C4-2B (cell line): Measurements from ENCODE around the gene MBNL1.

Experiments used
- CTCF ChIP-seq: fragments of 450-650 bp; conservative IDR thresholded peaks from 2 replicates; pipeline ENCODE4 v1.5.1; 2017; ENCODE audit warnings: mild to moderate bottlenecking
- ZFX ChIP-seq: fragments of 450-650 bp; IDR thresholded peaks from 2 replicates; pipeline ENCODE4 v1.6.1; 2017

- TF ChIP-seq CTCF (peak; percentile 88), ZFX (no peak)
Observed at GRCh38 chr3:152444029-152444641, 175.4 kb downstream of the MBNL1 start.
